ENCODE data around the gene PILRA. TPM values are rescaled to one million over a fixed set of nuclear protein-coding genes. Genes with fewer than 3 reads are reported as not detected.
"Not testable (repeated sequence)": the region's sequence is repeated elsewhere in the genome, so short reads cannot be mapped to it uniquely, and the experiment has no call there.

PILRA gene
- total and polyA plus RNA-seq, 8 donors = 0.88 to 7.6 (median 3.7) TPM

DNA sequence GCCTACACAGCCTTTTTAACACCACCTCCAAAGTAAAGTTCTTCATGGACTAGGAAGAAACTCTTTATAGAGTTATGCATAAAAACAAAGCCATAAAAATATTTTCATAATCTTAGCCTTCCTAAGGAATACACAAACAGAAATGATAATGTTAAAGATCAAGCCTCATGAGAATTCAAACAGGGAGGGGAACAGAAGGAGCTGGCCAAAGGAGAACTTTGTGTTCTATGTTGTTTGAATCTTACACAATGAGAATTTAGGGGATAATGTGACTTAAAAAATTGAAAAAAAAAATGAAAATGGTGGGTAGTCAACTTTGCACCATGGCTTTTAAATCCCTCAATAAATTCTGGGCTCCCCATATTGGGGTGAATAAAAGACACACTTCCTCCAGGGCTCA is 24.5 kb upstream of the PILRA start:
- FAIRE-seq (no peak), ATAC-seq (no peak), DNase-seq (no peak)
- Histone ChIP-seq H3K27ac (no peak overlapping the region), H3K4me1 (peaks cover 0 to 5% (median 0%) of the 10 kb centered on the region in 3 donors), H3K4me3 (no peak overlapping the region), H3K36me3 (peaks cover 0 to 43% (median 5%) of the 10 kb centered on the region in 3 donors), H3K27me3 (no peaks in the 10 kb centered on the region), H3K9me3 (no peaks in the 10 kb centered on the region)
- intact Hi-C loops (cut with DNase I) = no loop called here
- TF ChIP-seq, protein P1, sequence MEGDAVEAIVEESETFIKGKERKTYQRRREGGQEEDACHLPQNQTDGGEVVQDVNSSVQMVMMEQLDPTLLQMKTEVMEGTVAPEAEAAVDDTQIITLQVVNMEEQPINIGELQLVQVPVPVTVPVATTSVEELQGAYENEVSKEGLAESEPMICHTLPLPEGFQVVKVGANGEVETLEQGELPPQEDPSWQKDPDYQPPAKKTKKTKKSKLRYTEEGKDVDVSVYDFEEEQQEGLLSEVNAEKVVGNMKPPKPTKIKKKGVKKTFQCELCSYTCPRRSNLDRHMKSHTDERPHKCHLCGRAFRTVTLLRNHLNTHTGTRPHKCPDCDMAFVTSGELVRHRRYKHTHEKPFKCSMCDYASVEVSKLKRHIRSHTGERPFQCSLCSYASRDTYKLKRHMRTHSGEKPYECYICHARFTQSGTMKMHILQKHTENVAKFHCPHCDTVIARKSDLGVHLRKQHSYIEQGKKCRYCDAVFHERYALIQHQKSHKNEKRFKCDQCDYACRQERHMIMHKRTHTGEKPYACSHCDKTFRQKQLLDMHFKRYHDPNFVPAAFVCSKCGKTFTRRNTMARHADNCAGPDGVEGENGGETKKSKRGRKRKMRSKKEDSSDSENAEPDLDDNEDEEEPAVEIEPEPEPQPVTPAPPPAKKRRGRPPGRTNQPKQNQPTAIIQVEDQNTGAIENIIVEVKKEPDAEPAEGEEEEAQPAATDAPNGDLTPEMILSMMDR (IDR thresholded peaks at IDR 0.05) = no peak

DNA sequence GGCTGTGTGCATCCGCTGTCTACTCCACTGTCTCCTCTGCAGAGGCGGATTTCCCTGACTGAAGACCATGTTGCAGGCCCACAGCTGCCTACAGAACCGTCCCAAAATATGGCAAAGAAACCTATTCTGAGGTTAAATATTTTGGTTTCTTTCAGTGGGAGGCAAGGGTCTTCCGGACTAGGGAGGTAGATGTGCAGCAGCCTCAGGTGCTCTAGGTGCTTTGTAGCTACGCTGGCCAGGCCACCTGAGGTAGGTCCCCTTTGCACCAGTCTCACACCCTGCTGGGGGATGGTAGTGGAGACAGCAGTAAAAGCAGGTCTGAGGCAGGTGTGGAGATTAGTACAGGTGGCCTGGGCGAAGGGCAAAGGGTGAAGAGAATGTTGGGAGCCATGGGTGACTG is 23.5 kb upstream of the PILRA start:
- peaks cover 0 to 52% (median 5%) of the 10 kb centered on the region in 3 donors for H3K36me3 ChIP-seq

DNA sequence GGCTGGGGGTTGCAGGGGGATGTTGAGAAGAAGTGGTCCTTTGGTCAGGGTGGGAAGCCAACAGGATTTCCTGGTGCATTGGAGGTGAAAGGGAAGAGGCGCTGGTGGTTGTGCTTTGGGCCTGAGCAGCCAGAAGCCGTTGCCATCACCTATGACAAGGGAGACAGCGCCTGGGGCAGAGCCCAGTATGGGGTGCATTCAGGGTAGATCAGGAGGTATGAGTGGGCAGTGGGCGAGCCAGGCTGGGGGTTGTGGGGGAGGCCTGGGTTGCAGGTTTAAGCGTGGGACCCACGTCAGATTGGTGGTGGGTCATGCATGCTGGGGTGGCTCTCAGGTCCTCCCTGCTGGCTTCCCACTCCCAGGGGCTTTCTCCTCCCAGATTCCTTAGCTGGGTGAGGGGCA is 21.6 kb upstream of the PILRA start:
- FAIRE-seq (no peak), DNase-seq (no peak), ATAC-seq (no peak)
- H3K27ac ChIP-seq = no peak overlapping the region
- H3K9me3 ChIP-seq = no peaks in the 10 kb centered on the region
- no peaks in the 10 kb centered on the region for H3K27me3 ChIP-seq
- TF ChIP-seq, protein P1 (IDR thresholded peaks at IDR 0.05) = no peak
- peaks cover 0 to 56% (median 2%) of the 10 kb centered on the region in 3 donors for H3K36me3 ChIP-seq
- H3K4me1 ChIP-seq = no peaks in the 10 kb centered on the region
- intact Hi-C loops (cut with DNase I) = no loop called here
- 85 to 91% methylated on average over 6 of the region's 6 CpGs for WGBS, 2 donors
- H3K4me3 ChIP-seq = no peak overlapping the region

More for the DNA sequence above, 23.5 kb upstream of the PILRA start:
- WGBS, 2 donors = 94 to 96% methylated on average over 6 of the region's 6 CpGs
- Histone ChIP-seq H3K27ac (no peak overlapping the region), H3K4me3 (no peak overlapping the region), H3K9me3 (no peaks in the 10 kb centered on the region), H3K27me3 (no peaks in the 10 kb centered on the region), H3K4me1 (peaks cover 0 to 1% (median 0%) of the 10 kb centered on the region in 3 donors)
- no peak for FAIRE-seq
- ATAC-seq = no peak
- no peak for DNase-seq
- intact Hi-C loops (cut with DNase I) = no loop called here
- TF ChIP-seq, protein P1 (IDR thresholded peaks at IDR 0.05) = no peak

DNA sequence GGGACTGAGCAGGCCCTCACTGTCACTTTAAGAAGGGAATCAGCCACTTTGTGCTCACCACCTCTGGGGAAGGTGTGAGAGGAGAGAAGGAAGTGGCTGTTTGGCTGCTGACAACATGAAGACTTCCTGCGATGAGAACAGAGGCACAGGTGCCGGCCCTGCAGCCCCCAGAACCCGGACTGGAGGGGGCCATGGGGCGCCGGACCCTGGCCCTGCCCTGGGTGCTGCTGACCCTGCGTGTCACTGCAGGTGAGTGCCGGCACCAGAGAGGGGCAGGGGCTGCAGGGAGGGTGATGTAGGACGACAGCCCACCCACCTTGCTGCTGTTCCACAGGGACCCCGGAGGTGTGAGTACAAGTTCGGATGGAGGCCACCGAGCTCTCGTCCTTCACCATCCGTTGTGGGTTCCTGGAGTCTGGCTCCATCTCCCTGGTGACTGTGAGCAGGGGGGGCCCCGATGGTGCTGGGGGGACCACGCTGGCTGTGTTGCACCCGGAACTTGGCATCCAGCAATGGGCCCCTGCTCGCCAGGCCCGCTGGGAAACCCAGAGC is 21.0 kb upstream of the PILRA start:
- H3K4me3 ChIP-seq; H3K4me1 ChIP-seq; FAIRE-seq; intact Hi-C loops (cut with DNase I); H3K27me3 ChIP-seq; H3K27ac ChIP-seq; H3K9me3 ChIP-seq: not testable (repeated sequence)
- peaks cover 0 to 49% (median 2%) of the 10 kb centered on the region in 3 donors for H3K36me3 ChIP-seq
- ATAC-seq = peak in 2 of 4 donors; percentile 12 to 16
- DNase-seq = peak in 2 of 6 donors; percentile 5 to 65
- 89 to 91% methylated on average over 12 to 18 of the region's 18 CpGs for WGBS, 2 donors

DNA sequence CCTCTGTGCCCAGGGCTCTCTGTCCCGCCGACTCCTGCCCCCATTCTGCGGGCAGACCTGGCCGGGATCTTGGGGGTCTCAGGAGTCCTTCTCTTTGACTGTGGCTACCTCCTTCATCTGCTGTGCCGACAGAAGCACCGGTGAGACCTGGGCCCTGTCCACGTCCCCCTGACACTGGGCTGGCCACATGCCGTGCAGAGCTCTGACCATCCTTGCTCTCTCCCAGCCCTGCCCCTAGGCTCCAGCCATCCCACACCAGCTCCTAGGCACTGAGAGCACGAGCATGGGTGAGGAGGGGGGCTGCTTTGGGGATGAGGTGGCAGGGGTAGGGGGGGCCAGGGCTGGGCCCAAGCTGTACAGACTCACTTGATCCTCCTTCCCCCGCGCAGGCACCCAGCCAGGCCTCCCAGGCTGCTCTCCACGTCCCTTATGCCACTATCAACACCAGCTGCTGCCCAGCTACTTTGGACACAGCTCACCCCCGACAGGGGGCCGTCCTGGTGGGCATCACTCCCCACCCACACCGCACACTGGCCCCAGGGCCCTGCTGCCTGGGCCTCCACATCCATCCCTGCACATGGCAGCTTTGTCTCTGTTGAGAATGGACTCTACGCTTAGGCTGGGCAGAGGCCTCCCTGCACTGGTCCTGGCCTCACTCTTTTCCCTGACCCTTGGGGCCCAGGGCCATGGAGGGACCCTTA is 20.2 kb upstream of the PILRA start:
- peaks cover 0 to 45% (median 2%) of the 10 kb centered on the region in 3 donors for H3K36me3 ChIP-seq
- peak in 1 of 6 donors; percentile 77 for DNase-seq
- TF ChIP-seq, protein P1 (IDR thresholded peaks at IDR 0.05) = no peak
- H3K27me3 ChIP-seq = no peaks in the 10 kb centered on the region
- H3K9me3 ChIP-seq = no peaks in the 10 kb centered on the region
- H3K27ac ChIP-seq = no peak overlapping the region
- H3K4me3 ChIP-seq = no peak overlapping the region
- ATAC-seq = peak in 1 of 4 donors; percentile 19
- no peak for FAIRE-seq
- intact Hi-C loops (cut with DNase I) = no loop called here
- 91% methylated on average over 16 of the region's 16 CpGs for WGBS, 2 donors
- H3K4me1 ChIP-seq = no peaks in the 10 kb centered on the region

All from pancreas (tissue), 10 donors.